Naive thymus-derived CD4-positive, alpha-beta T cell (primary cell): ENCODE measurements around the gene SLC43A1. TPM values are rescaled to one million over a fixed set of nuclear protein-coding genes. Genes with fewer than 3 reads are reported as not detected.

Experiments used
- ATAC-seq: fragments of 150-1000 bp; cut with Tn5 transposase; 2 replicates; pipeline ENCODE4 v1.10.0; 2021; ENCODE audit warnings: mild to moderate bottlenecking, moderate library complexity
- CTCF ChIA-PET: fragments of 350-600 bp; sonication (Branson Sonifier 250); formaldehyde crosslinking; loops from one replicate; lab custom pipeline; 2021; ENCODE audit warnings: antibody characterized with exemption; lab: Charles Lee
- POLR2A ChIA-PET: fragments of 350-600 bp; sonication (Branson Sonifier 250); formaldehyde crosslinking; loops from one replicate; lab custom pipeline; 2021; ENCODE audit warnings: antibody characterized with exemption, inconsistent platforms; lab: Charles Lee
- DNase-seq, 9 donors: peaks; one replicate each; pipeline versions ENCODE4 v3.0.0 to v3.0.0-alpha.2; 2020 to 2022; ENCODE audit warnings: mixed read lengths in 1 of 9
- H3K27ac ChIP-seq: one replicate; pipeline ENCODE4 v1.7.0; 2013; ENCODE audit warnings: mild to moderate bottlenecking, low read depth, low read length, moderate library complexity
- H3K27me3 ChIP-seq, 2 donors: one replicate each; pipeline ENCODE4 v1.7.0; 2013; ENCODE audit warnings: low read length in 2 of 2, mild to moderate bottlenecking in 2 of 2, moderate library complexity in 2 of 2; ENCODE audit not compliant: control insufficient read depth in 2 of 2, insufficient read depth in 2 of 2
- H3K36me3 ChIP-seq, 3 experiments: 1 replicate in 2 of 3; 2 replicates in 1 of 3; pipeline ENCODE4 v1.7.0; 2013; ENCODE audit warnings: low read length in 3 of 3, mild to moderate bottlenecking in 3 of 3, moderate library complexity in 1 of 3; ENCODE audit not compliant: insufficient read depth in 3 of 3, control insufficient read depth in 2 of 3
- H3K4me1 ChIP-seq, 2 donors: one replicate each; pipeline ENCODE4 v1.7.0; 2013; ENCODE audit warnings: low read length in 2 of 2, mild to moderate bottlenecking in 2 of 2, moderate library complexity in 1 of 2; ENCODE audit not compliant: control insufficient read depth in 2 of 2, insufficient read depth in 2 of 2
- H3K4me3 ChIP-seq: 2 replicates; pipeline ENCODE4 v1.7.0; 2013; ENCODE audit warnings: mild to moderate bottlenecking, low read length
- H3K9me3 ChIP-seq, 3 experiments: 1 replicate in 2 of 3; 2 replicates in 1 of 3; pipeline ENCODE4 v1.7.0; 2013; ENCODE audit warnings: low read length in 3 of 3; ENCODE audit not compliant: control insufficient read depth in 2 of 3
- H3K27ac Mint-ChIP-seq, 9 donors: one replicate each; pipeline ENCODE4 v1.8.0; 2020 to 2022; ENCODE audit warnings: mixed read lengths in 9 of 9, mild to moderate bottlenecking in 8 of 9, moderate library complexity in 5 of 9, inconsistent platforms in 2 of 9
- H3K27me3 Mint-ChIP-seq, 5 donors: one replicate each; pipeline ENCODE4 v1.8.0; 2021 to 2022; ENCODE audit warnings: mixed read lengths in 5 of 5, mild to moderate bottlenecking in 1 of 5
- H3K36me3 Mint-ChIP-seq, 5 donors: one replicate each; pipeline ENCODE4 v1.8.0; 2020 to 2022; ENCODE audit warnings: mixed read lengths in 5 of 5, mild to moderate bottlenecking in 3 of 5, inconsistent platforms in 1 of 5
- H3K4me1 Mint-ChIP-seq, 7 donors: one replicate each; pipeline ENCODE4 v1.8.0; 2020 to 2022; ENCODE audit warnings: mixed read lengths in 7 of 7, mild to moderate bottlenecking in 3 of 7, inconsistent platforms in 1 of 7
- H3K4me3 Mint-ChIP-seq, 10 donors: one replicate each; pipeline ENCODE4 v1.8.0; 2020 to 2022; ENCODE audit warnings: mild to moderate bottlenecking in 10 of 10, mixed read lengths in 10 of 10, moderate library complexity in 6 of 10, inconsistent platforms in 2 of 10
- H3K9me3 Mint-ChIP-seq, 11 donors: one replicate each; pipeline ENCODE4 v1.8.0; 2020 to 2022; ENCODE audit warnings: mixed read lengths in 11 of 11, mild to moderate bottlenecking in 4 of 11, inconsistent platforms in 1 of 11, moderate library complexity in 1 of 11
- intact Hi-C, 2 donors: fragments of 100-400 bp; cut with micrococcal nuclease; formaldehyde crosslinking; loops; one replicate each; pipeline ENCODE4 v1.15.1; 2023
- polyA plus RNA-seq, 2 donors: library from polyadenylated mRNA; unstranded; fragments of 300-500 nt; fragmentation: Illumina TruSeq; gene quantifications; one replicate each; pipeline ENCODE4 v1.2.3, GENCODE V29; 2021
- total RNA-seq, 6 experiments: library from RNA in 5 of 6; stranded (reverse) in 5 of 6; gene quantifications; 1 replicate in 5 of 6; 2 replicates in 1 of 6; pipeline ENCODE4 v1.2.3 and lab custom pipeline; 2021 to 2026

The SLC43A1 gene
- total and polyA plus RNA-seq, 7 experiments from 2014 or later: 10.1 to 19.2 (median 15.4) TPM

GRCh38 chr11:57481915-57482781 is 33.4 kb downstream of the SLC43A1 start:
- peaks cover 0 to 55% (median 19%) of the 10 kb centered on the region in 5 donors for H3K27me3 Mint-ChIP-seq
- H3K4me3 Mint-ChIP-seq: peak overlapping the region in 8 of 10 donors; percentile 12 to 77 (median 34)
- H3K9me3 ChIP-seq: no peaks in the 10 kb centered on the region
- no peaks in the 10 kb centered on the region for H3K9me3 Mint-ChIP-seq
- peaks cover 0 to 9% (median 0%) of the 10 kb centered on the region in 3 experiments for H3K36me3 ChIP-seq
- DNase-seq: no peak
- ChIA-PET POLR2A (interaction anchor here (0.7 to 1.6 kb wide), 2 partner anchors 24 to 175 kb away, joined by 4 read pairs; no protein-coding TSS in a partner anchor), CTCF (interaction anchor here (0.7 to 9.3 kb wide), 5 partner anchors 9 to 170 kb away, joined by 3 to 104 read pairs (median 5); no protein-coding TSS in a partner anchor)
- peak overlapping the region in 1 of 9 donors; percentile 24 for H3K27ac Mint-ChIP-seq
- H3K27ac ChIP-seq: no peak overlapping the region
- H3K36me3 Mint-ChIP-seq: peaks cover 3 to 11% (median 11%) of the 10 kb centered on the region in 5 donors
- H3K4me1 Mint-ChIP-seq: peaks cover 0 to 20% (median 9%) of the 10 kb centered on the region in 7 donors
- H3K27me3 ChIP-seq: no peaks in the 10 kb centered on the region
- ATAC-seq: no peak
- intact Hi-C loops: loop anchor here in 1 of 2 donors (2.0 to 5.0 kb wide), 2 partner anchors 45 to 55 kb away; partner anchors contain the start of gene SLC43A3
- H3K4me3 ChIP-seq: no peak overlapping the region
- peaks cover 6 to 13% of the 10 kb centered on the region in 2 donors for H3K4me1 ChIP-seq

DNA sequence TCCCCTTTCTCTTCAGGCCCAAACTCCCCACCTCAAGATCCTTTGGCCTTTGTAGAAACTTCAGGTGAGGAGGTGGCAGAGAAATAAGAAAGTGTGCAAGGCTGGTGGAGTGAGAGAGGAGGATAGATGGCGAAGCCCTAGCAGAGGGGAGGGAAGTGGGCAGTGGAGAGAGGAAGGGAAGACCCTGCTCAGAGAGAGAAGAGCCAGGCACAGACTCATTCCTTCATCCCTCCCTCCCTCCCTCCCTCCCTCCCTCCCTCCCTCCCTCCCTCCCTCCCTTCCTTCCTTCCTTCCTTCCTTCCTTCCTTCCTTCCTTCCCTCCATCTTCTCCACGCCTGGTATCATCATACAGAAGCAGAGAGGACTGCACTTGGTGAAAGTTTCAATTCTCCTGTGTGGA is 34.2 kb downstream of the SLC43A1 start:
- ATAC-seq (no peak), DNase-seq (no peak)
- no peaks in the 10 kb centered on the region for H3K9me3 ChIP-seq
- Mint-ChIP-seq H3K9me3 (no peaks in the 10 kb centered on the region), H3K4me3 (peak overlapping the region in 5 of 10 donors; percentile 15 to 77 (median 33)), H3K36me3 (peaks cover 3 to 11% (median 11%) of the 10 kb centered on the region in 5 donors), H3K4me1 (peaks cover 0 to 21% (median 11%) of the 10 kb centered on the region in 7 donors), H3K27me3 (peaks cover 0 to 60% (median 19%) of the 10 kb centered on the region in 5 donors), H3K27ac (peak overlapping the region in 1 of 9 donors; percentile 22)
- H3K27me3 ChIP-seq: no peaks in the 10 kb centered on the region
- intact Hi-C loops: loop anchor here in 1 of 2 donors (5.0 kb wide), 1 partner anchor 54 kb away; the partner anchor contains the start of gene SLC43A3
- peaks cover 6 to 13% of the 10 kb centered on the region in 2 donors for H3K4me1 ChIP-seq
- POLR2A ChIA-PET: interaction anchor here (1.6 kb wide), 1 partner anchor 23 kb away, joined by 4 read pairs; no protein-coding TSS in a partner anchor
- peaks cover 0 to 9% (median 0%) of the 10 kb centered on the region in 3 experiments for H3K36me3 ChIP-seq
- no peak overlapping the region for H3K4me3 ChIP-seq
- CTCF ChIA-PET: interaction anchor here (1.2 to 9.3 kb wide), 3 partner anchors 12 to 45 kb away, joined by 5 to 104 read pairs (median 8); no protein-coding TSS in a partner anchor
- no peak overlapping the region for H3K27ac ChIP-seq

DNA sequence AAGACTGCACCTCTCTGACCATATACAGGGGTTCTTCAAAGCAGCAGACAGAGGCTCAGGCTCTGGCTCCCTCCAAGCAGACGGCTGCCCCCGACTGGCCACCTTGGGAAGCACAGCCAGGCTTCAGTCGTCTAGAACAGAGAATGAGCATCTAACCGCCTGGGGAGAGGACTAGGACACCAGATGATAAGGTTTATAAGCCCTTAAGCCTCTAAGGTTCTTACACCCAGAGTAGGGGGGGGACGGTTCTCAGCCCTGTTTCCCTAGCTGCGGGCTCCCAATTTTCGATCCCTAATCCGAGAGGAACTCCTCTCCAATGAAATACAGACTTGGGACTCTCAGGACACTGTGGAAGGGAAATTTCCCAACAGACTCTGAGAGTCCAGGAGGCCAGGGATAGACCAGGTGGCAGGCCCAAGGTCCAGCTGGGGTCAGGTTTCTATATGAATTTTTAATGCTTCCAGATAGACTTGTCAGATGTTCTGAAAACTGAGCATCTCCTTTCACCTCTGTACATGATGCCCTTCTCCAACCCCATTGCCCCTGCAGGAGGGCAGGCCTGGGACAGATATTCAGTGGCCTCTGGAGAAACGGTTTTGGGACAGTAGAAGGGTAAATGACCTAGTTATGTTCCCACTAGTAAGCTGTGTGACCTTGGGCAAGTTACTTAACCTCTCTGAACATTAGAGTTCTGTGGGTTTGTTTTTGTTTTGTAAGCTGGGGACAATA is 34.9 kb downstream of the SLC43A1 start:
- H3K36me3 ChIP-seq: peaks cover 0 to 8% (median 0%) of the 10 kb centered on the region in 3 experiments
- ChIA-PET CTCF (interaction anchor here (0.6 to 9.3 kb wide), 4 partner anchors 13 to 46 kb away, joined by 3 to 104 read pairs (median 6); no protein-coding TSS in a partner anchor), POLR2A (interaction anchor here (1.0 to 1.6 kb wide), 2 partner anchors 22 to 23 kb away, joined by 3 to 4 read pairs; no protein-coding TSS in a partner anchor)
- intact Hi-C loops: loop anchor here (1.0 to 5.0 kb wide), 4 partner anchors 21 to 135 kb away; partner anchors contain the start of gene SLC43A3 (in 1 of the 2)
- peaks cover 10 to 19% of the 10 kb centered on the region in 2 donors for H3K4me1 ChIP-seq
- no peaks in the 10 kb centered on the region for H3K27me3 ChIP-seq
- Mint-ChIP-seq H3K27me3 (peaks cover 0 to 67% (median 16%) of the 10 kb centered on the region in 5 donors), H3K4me3 (peak overlapping the region in 1 of 10 donors; percentile 15), H3K9me3 (no peaks in the 10 kb centered on the region), H3K4me1 (peaks cover 0 to 28% (median 18%) of the 10 kb centered on the region in 7 donors), H3K36me3 (peaks cover 1 to 8% (median 7%) of the 10 kb centered on the region in 5 donors), H3K27ac (peak overlapping the region in 1 of 9 donors; percentile 49)
- DNase-seq: peak in 8 of 9 donors; percentile 30 to 75 (median 49)
- no peak overlapping the region for H3K27ac ChIP-seq
- no peaks in the 10 kb centered on the region for H3K9me3 ChIP-seq
- no peak overlapping the region for H3K4me3 ChIP-seq
- peak; percentile 58 for ATAC-seq

DNA sequence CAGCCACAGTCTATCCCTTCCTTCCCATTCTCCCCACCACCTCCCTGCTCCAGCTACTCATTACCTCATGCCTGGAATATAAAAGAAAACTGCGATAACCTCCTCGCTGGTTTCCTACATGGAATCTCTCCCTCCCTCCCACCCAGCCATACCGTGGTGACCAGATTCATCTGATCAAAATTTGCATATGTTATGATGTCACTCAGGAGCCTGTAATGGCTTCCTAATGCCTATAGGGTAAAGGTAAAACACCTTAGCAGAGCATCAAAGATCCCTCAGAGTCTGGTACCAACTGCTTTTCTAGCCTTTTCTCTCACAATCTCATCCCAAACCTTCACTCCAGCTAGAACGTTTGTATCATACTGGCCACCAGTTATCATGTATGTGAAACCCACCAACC is 35.6 kb downstream of the SLC43A1 start:
- no peak overlapping the region for H3K4me3 Mint-ChIP-seq
- Histone ChIP-seq H3K4me3 (no peak overlapping the region), H3K27ac (no peak overlapping the region), H3K27me3 (no peaks in the 10 kb centered on the region), H3K9me3 (no peaks in the 10 kb centered on the region), H3K36me3 (peaks cover 0 to 2% (median 0%) of the 10 kb centered on the region in 3 experiments), H3K4me1 (peaks cover 12 to 26% of the 10 kb centered on the region in 2 donors)
- CTCF ChIA-PET: interaction anchor here (0.6 to 9.3 kb wide), 4 partner anchors 14 to 47 kb away, joined by 3 to 104 read pairs (median 6); no protein-coding TSS in a partner anchor
- no peaks in the 10 kb centered on the region for H3K9me3 Mint-ChIP-seq
- peaks cover 0 to 35% (median 25%) of the 10 kb centered on the region in 7 donors for H3K4me1 Mint-ChIP-seq
- H3K36me3 Mint-ChIP-seq: peaks cover 0 to 4% (median 3%) of the 10 kb centered on the region in 5 donors
- peaks cover 0 to 73% (median 14%) of the 10 kb centered on the region in 5 donors for H3K27me3 Mint-ChIP-seq
- POLR2A ChIA-PET: interaction anchor here (1.0 kb wide), 1 partner anchor 22 kb away, joined by 3 read pairs; no protein-coding TSS in a partner anchor
- intact Hi-C loops: loop anchor here (1.0 to 5.0 kb wide), 4 partner anchors 21 to 135 kb away; partner anchors contain the start of gene SLC43A3 (in 1 of the 2)
- H3K27ac Mint-ChIP-seq: peak overlapping the region in 1 of 9 donors; percentile 49
- DNase-seq: no peak
- ATAC-seq: no peak

DNA sequence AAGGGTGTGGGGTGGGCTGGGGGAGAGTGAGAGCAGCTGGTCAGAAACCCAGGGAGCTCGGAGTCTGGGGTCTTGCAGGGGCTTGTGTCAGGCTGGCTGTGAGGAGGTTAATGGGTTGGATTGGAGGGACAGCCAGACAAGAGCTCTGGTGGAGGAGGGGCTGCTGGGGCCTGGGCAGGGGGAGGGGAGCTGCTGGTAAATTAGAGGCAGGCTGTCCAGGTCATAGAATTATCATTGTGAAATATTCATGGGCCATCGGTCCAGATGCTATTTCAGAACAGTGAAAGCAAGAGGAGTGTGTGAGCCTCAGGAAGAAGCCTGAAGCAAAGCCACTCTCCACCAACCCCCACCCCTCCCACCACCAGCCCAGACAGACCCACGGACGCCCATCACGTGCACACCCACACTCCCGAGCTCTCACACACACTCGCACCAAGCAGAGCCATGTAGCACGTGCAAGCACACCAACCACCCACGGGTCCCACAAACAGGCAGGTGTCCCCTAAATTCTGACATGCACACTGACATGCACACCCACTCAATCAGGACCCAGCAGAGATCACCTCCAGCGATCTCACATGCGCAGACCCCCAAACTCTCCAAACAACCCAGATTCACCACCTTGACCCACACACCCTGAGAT is 36.4 kb downstream of the SLC43A1 start:
- Mint-ChIP-seq H3K4me1 (peaks cover 1 to 43% (median 31%) of the 10 kb centered on the region in 7 donors), H3K9me3 (no peaks in the 10 kb centered on the region), H3K4me3 (peak overlapping the region in 3 of 10 donors; percentile 6 to 42 (median 38)), H3K36me3 (peaks cover 0 to 1% (median 0%) of the 10 kb centered on the region in 5 donors), H3K27ac (peak overlapping the region in 1 of 9 donors; percentile 63), H3K27me3 (peaks cover 0 to 77% (median 6%) of the 10 kb centered on the region in 5 donors)
- Histone ChIP-seq H3K27ac (no peak overlapping the region), H3K9me3 (no peaks in the 10 kb centered on the region), H3K36me3 (no peaks in the 10 kb centered on the region), H3K4me3 (no peak overlapping the region), H3K27me3 (no peaks in the 10 kb centered on the region), H3K4me1 (peaks cover 16 to 33% of the 10 kb centered on the region in 2 donors)
- ATAC-seq (no peak), DNase-seq (no peak)
- CTCF ChIA-PET: interaction anchor here (0.7 to 9.3 kb wide), 3 partner anchors 19 to 134 kb away, joined by 3 to 104 read pairs (median 3); partner anchors contain the start of gene RTN4RL2
- intact Hi-C loops: no loop called here
- POLR2A ChIA-PET: interaction anchor here (1.0 kb wide), 1 partner anchor 21 kb away, joined by 3 read pairs; no protein-coding TSS in a partner anchor
